Measurements from ENCODE around the gene GRWD1.

DNA sequence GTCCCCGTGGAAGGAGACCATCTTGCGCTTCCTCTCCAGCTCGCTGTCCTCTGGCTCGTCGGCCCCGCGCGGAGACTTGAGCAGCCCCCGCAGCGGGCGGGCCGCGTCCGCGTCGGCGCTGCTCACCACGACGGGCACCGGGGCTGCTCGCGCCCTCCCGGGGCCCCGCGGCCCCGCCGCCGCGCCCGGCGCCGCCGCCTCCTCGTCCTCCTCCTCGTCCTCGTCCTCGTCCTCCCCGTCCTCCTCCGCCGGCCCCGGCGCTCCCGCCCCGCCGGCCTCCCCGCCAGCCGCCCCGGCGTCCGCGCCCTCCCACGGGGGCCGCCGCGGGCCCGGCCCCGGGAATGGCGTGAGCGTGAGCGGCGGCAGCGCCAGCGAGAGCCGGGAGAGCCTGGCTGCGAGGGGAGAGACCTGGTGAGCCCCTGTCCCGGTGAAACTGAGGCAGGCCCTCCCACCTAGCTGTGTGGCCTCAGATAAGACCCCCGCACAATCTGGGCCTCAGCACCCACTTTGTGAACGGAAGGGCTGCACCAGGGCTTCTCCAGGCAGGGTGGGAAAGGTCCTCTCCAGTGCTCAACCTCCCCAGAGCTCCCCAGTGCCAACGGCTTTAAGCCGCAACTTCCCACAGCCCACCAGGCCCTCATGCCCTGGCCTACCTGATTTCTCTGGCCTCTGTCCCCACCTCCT lies 48.1 kb downstream of the GRWD1 start:
- TF ChIP-seq BRCA1 (IDR thresholded peaks at IDR 0.05; ENCODE audit: low read depth, low read length) (no peak), POLR2AphosphoS5 (IDR thresholded peaks at IDR 0.05; ENCODE audit: low read length) (no peak)
- TF ChIP-seq, protein P1, sequence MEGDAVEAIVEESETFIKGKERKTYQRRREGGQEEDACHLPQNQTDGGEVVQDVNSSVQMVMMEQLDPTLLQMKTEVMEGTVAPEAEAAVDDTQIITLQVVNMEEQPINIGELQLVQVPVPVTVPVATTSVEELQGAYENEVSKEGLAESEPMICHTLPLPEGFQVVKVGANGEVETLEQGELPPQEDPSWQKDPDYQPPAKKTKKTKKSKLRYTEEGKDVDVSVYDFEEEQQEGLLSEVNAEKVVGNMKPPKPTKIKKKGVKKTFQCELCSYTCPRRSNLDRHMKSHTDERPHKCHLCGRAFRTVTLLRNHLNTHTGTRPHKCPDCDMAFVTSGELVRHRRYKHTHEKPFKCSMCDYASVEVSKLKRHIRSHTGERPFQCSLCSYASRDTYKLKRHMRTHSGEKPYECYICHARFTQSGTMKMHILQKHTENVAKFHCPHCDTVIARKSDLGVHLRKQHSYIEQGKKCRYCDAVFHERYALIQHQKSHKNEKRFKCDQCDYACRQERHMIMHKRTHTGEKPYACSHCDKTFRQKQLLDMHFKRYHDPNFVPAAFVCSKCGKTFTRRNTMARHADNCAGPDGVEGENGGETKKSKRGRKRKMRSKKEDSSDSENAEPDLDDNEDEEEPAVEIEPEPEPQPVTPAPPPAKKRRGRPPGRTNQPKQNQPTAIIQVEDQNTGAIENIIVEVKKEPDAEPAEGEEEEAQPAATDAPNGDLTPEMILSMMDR (IDR thresholded peaks at IDR 0.05 in 2 of 3, conservative IDR thresholded peaks at IDR 0.05 in 1 of 3; ENCODE audit: control insufficient read depth in 2 of 3, extremely low read depth in 1 of 3, insufficient read depth in 1 of 3, low read depth in 3 of 3, low read length in 3 of 3), result no peak

Measured in GM12878 (cell line).